PC-9 (cell line): ENCODE measurements around the gene WASHC2A. TPM values are rescaled to one million over a fixed set of nuclear protein-coding genes. Genes with fewer than 3 reads are reported as not detected.
"Not testable (repeated sequence)": the region's sequence is repeated elsewhere in the genome, so short reads cannot be mapped to it uniquely, and the experiment has no call there.

Source experiments
- BruUV-seq: library from RNA; stranded (reverse); fragments of 400-500 nt; replicated peaks from 2 replicates; lab custom pipeline; 2021; lab: Mats Ljungman, UMichigan
- CTCF ChIA-PET: fragments of 300-600 bp; sonication (Branson Sonifier 250); formaldehyde crosslinking; loops from one replicate; lab custom pipeline; 2022; ENCODE audit warnings: antibody characterized with exemption; lab: Charles Lee
- POLR2A ChIA-PET: fragments of 300-600 bp; sonication (Branson Sonifier 250); formaldehyde crosslinking; loops from one replicate; lab custom pipeline; 2022; ENCODE audit warnings: antibody characterized with exemption; ENCODE audit not compliant: unreplicated experiment; lab: Charles Lee
- DNase-seq, 2 experiments: peaks; one replicate each; pipeline versions ENCODE4 v3.0.0 to v3.0.0-alpha.2; 2015 to 2022; ENCODE audit warnings: mixed read lengths in 1 of 2
- H2AFZ ChIP-seq: fragments of 200-600 bp; sonication (generic); 2 replicates; pipeline ENCODE4 v1.8.1; 2017; ENCODE audit warnings: antibody characterized with exemption
- H3F3A ChIP-seq: fragments of 200-600 bp; sonication (generic); 2 replicates; pipeline ENCODE4 v1.8.1; 2017; ENCODE audit warnings: antibody characterized with exemption, mild to moderate bottlenecking, low read depth; ENCODE audit not compliant: insufficient read depth
- H3K27ac ChIP-seq: fragments of 200-600 bp; sonication (generic); 2 replicates; pipeline ENCODE4 v1.6.1; 2016; ENCODE audit warnings: mixed run types
- H3K27me3 ChIP-seq: fragments of 200-600 bp; sonication (generic); 2 replicates; pipeline ENCODE4 v1.6.1; 2016; ENCODE audit warnings: low read depth, mixed run types; ENCODE audit not compliant: insufficient read depth
- H3K36me3 ChIP-seq: fragments of 200-600 bp; sonication (generic); 2 replicates; pipeline ENCODE4 v1.6.1; 2016; ENCODE audit warnings: low read depth, mixed run types
- H3K4me1 ChIP-seq: fragments of 200-600 bp; sonication (generic); replicated peaks from 2 replicates; pipeline ENCODE4 v1.6.1; 2016; ENCODE audit warnings: mixed run types; ENCODE audit not compliant: insufficient read depth
- H3K4me2 ChIP-seq: fragments of 200-600 bp; sonication (generic); 2 replicates; pipeline ENCODE4 v1.6.1; 2017; ENCODE audit warnings: mixed run types
- H3K4me3 ChIP-seq: fragments of 200-600 bp; sonication (generic); 2 replicates; pipeline ENCODE4 v1.6.1; 2016; ENCODE audit warnings: mixed run types
- H3K79me2 ChIP-seq: fragments of 200-600 bp; sonication (generic); 2 replicates; pipeline ENCODE4 v1.6.1; 2017; ENCODE audit warnings: low read depth, mixed run types
- H3K9me2 ChIP-seq: fragments of 200-600 bp; sonication (generic); 2 replicates; pipeline ENCODE4 v1.8.1; 2017; ENCODE audit warnings: mild to moderate bottlenecking; ENCODE audit not compliant: insufficient read depth
- H3K9me3 ChIP-seq: fragments of 200-600 bp; sonication (generic); 2 replicates; pipeline ENCODE4 v1.8.1; 2016; ENCODE audit warnings: low read depth; ENCODE audit not compliant: insufficient read depth
- H4K20me1 ChIP-seq: fragments of 200-600 bp; sonication (generic); 2 replicates; pipeline ENCODE4 v1.8.1; 2017; ENCODE audit not compliant: insufficient read depth
- intact Hi-C: fragments of 100-400 bp; cut with micrococcal nuclease; formaldehyde crosslinking; loops from one replicate; pipeline ENCODE4 v1.10.0; 2022; ENCODE audit not compliant: unreplicated experiment
- total RNA-seq: library from RNA; stranded (reverse); gene quantifications from 2 replicates; pipeline ENCODE4 v1.2.3, GENCODE V29; 2021

Gene WASHC2A
- total RNA-seq, 1 experiment from 2014 or later = 42.6 TPM

DNA sequence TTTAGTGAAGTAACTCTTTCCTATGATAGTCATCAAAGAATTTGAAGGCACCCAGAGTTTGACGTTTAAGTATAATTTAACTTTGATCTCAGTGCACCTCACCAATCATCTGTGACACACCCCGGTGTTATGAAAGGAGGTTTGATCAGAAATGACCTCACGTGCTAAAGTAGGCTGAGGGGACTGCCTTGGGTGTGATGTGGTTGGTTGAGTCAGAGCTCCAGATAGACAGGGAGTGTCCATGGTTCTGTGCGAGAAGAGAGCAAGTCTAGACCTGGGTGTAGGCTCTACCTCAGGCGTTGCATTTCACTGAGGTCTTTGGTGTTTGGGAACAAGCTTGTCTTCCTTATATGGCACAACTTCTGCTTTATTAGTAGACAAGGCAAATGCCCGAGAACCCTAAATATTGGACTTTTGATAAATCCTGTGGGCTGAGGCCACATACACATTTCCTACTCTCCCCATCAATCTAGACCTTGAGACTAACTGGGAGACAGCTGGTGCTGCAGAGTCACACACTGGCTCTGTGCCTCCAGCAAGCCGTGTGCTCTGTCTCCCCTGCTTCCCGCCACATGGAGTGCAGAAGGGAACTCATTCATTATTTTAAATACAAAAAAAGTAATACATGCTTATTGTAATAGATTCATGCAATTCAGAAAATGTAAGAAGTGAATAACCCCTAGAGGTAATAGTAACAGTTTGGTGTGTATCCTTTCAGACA is 63.7 kb downstream of the WASHC2A start:
- H4K20me1 ChIP-seq, H3K9me2 ChIP-seq, H3K4me1 ChIP-seq, DNase-seq, intact Hi-C loops, H3F3A ChIP-seq, H3K36me3 ChIP-seq, CTCF ChIA-PET, H3K27ac ChIP-seq, H3K4me2 ChIP-seq, H3K79me2 ChIP-seq, BruUV-seq, POLR2A ChIA-PET, H2AFZ ChIP-seq, H3K9me3 ChIP-seq, H3K4me3 ChIP-seq, H3K27me3 ChIP-seq: not testable (repeated sequence)

DNA sequence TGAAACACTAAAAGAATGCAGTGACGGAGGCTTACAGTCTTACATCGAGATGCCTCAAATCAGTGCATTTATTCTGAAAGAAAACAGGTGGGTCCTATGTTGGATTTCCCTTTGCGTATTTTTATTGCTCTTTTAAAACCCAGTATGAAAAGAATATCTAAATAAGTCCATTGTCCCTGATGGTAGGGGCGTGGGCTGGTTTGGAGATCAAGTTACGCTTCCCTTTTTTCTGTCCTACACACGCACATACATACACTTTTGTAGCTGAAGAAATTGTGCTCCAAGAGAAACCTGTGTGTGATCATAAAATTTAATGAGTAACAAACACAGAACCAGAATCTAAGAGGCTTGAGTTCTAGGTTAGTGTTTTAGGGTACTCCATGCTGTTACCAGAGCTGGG is 64.6 kb downstream of the WASHC2A start:
- DNase-seq, H3K79me2 ChIP-seq, CTCF ChIA-PET, H2AFZ ChIP-seq, H3K4me3 ChIP-seq, H4K20me1 ChIP-seq, H3K27ac ChIP-seq, H3K9me3 ChIP-seq, H3K4me1 ChIP-seq, H3K4me2 ChIP-seq, H3K27me3 ChIP-seq, BruUV-seq, H3F3A ChIP-seq, POLR2A ChIA-PET, H3K36me3 ChIP-seq, H3K9me2 ChIP-seq, intact Hi-C loops: not testable (repeated sequence)

DNA sequence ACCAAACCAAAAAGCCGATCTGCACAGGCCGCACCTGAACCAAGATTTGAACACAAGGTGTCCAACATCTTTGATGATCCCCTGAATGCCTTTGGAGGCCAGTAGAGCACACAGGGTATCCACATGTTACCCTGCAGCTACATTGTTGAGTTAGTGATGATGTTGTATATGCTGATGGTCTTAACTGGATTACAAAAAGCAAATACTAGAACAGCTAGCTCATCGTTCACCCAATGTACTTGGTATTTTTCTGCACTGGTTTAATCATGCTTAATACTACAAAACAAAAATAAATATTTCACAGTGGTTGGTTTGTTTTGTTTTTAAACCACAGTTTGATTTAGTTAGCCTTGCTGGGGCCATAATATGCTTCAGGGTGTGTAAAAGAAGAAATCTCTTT is 65.1 kb downstream of the WASHC2A start:
- H3F3A ChIP-seq, H3K4me3 ChIP-seq, DNase-seq, H4K20me1 ChIP-seq, H3K9me3 ChIP-seq, H3K79me2 ChIP-seq, BruUV-seq, H3K4me1 ChIP-seq, H3K27ac ChIP-seq, H3K9me2 ChIP-seq, POLR2A ChIA-PET, H3K4me2 ChIP-seq, H3K27me3 ChIP-seq, intact Hi-C loops, H3K36me3 ChIP-seq, CTCF ChIA-PET, H2AFZ ChIP-seq: not testable (repeated sequence)

DNA sequence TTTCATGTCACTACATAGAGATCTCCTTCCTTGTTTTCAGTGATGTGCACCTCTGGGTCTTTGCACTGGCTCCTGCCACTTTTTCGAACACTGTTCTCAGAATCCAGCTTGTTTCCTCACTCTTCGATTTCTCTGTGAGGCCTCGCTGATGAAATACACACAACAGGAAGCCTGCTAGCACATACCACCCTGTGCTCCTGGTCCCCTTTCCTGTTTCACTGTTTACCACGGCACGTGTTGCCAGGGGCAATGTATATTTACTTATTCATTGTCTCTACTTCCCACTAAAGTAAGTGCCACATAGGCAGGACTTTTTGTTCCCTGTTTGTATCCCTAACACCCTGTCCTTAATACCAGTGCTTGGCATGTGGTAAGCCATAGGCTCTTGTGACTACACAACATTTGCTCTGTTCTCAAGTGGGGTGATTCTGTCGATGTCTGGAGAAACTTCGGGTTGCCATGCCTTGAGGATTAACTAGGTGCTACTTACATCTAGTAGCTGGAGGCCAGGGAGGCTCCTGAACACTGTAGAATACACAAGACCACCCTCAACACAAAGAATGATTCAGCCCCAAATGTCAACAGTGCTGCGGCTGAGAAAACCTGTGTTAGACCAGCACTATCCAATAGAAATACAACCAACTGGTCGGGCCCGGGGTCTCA is 75.9 kb downstream of the WASHC2A start:
- BruUV-seq, POLR2A ChIA-PET, H3K36me3 ChIP-seq, H3F3A ChIP-seq, H4K20me1 ChIP-seq, DNase-seq, H3K9me3 ChIP-seq, H3K4me1 ChIP-seq, H3K4me3 ChIP-seq, H3K4me2 ChIP-seq, CTCF ChIA-PET, H3K9me2 ChIP-seq, H3K27ac ChIP-seq, intact Hi-C loops, H3K27me3 ChIP-seq, H2AFZ ChIP-seq, H3K79me2 ChIP-seq: not testable (repeated sequence)

DNA sequence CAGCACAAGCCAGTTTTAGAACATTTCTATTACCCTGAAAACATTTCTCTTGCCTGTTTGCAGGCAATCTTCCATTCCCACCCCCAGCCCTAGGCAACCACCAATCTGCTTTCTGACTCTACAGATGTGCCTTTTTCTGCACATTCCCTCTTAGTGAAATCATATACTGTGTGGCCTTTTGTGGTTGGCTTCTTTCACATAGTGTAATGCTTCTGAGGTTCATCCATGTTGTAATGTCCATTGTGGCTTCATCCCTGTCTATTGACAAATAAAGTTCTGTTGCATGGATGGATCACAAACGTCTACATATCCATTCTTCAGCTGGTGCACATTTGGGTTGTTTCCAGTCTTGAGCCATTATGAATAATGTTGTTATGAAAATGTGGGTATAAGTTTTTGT is 77.8 kb downstream of the WASHC2A start:
- H3K9me3 ChIP-seq, H3K36me3 ChIP-seq, H3K4me1 ChIP-seq, H3K79me2 ChIP-seq, CTCF ChIA-PET, H3K27ac ChIP-seq, BruUV-seq, intact Hi-C loops, H3K4me3 ChIP-seq, H4K20me1 ChIP-seq, H3F3A ChIP-seq, H3K9me2 ChIP-seq, H3K4me2 ChIP-seq, H3K27me3 ChIP-seq, DNase-seq, H2AFZ ChIP-seq, POLR2A ChIA-PET: not testable (repeated sequence)
